Activated CD4-positive, alpha-beta T cell treated with anti-CD3 and anti-CD28 coated beads, Interleukin-2, amount 10 ng/mL, durations not matched to agents 7 days and 5 days (primary cell): Measurements from ENCODE around the gene OR56B4. TPM values are rescaled to one million over a fixed set of nuclear protein-coding genes. Genes with fewer than 3 reads are reported as not detected.
"Not testable (repeated sequence)": the region's sequence is repeated elsewhere in the genome, so short reads cannot be mapped to it uniquely, and the experiment has no call there.

ENCODE experiments used
- CTCF ChIA-PET: fragments of 350-600 bp; sonication (Branson Sonifier 250); formaldehyde crosslinking; loops from one replicate; lab custom pipeline; 2021; ENCODE audit warnings: antibody characterized with exemption; lab: Charles Lee
- POLR2A ChIA-PET: fragments of 350-600 bp; sonication (Branson Sonifier 250); formaldehyde crosslinking; loops from one replicate; lab custom pipeline; 2021; ENCODE audit warnings: antibody characterized with exemption; lab: Charles Lee
- DNase-seq: peaks from one replicate; pipeline ENCODE4 v3.0.0-alpha.2; 2020
- H3K27ac Mint-ChIP-seq: one replicate; pipeline ENCODE4 v1.8.0; 2021; ENCODE audit warnings: mild to moderate bottlenecking, moderate library complexity, mixed read lengths
- H3K27me3 Mint-ChIP-seq: one replicate; pipeline ENCODE4 v1.8.0; 2021; ENCODE audit warnings: mixed read lengths
- H3K36me3 Mint-ChIP-seq: one replicate; pipeline ENCODE4 v1.8.0; 2021; ENCODE audit warnings: low read depth, mixed read lengths
- H3K4me1 Mint-ChIP-seq: one replicate; pipeline ENCODE4 v1.8.0; 2021; ENCODE audit warnings: mixed read lengths
- H3K4me3 Mint-ChIP-seq: one replicate; pipeline ENCODE4 v1.8.0; 2021; ENCODE audit warnings: mild to moderate bottlenecking, moderate library complexity, mixed read lengths
- H3K9me3 Mint-ChIP-seq: one replicate; pipeline ENCODE4 v1.8.0; 2021; ENCODE audit warnings: mixed read lengths
- total RNA-seq, 2 experiments: library from RNA; stranded (reverse); gene quantifications; one replicate each; pipeline ENCODE4 v1.2.3, GENCODE V29; 2021

OR56B4 gene
- total RNA-seq, 2 experiments from 2014 or later = not detected

- Mint-ChIP-seq H3K27ac (no peak overlapping the region), H3K9me3 (no peaks in the 10 kb centered on the region), H3K36me3 (no peaks in the 10 kb centered on the region), H3K4me3 (no peak overlapping the region), H3K4me1 (no peaks in the 10 kb centered on the region), H3K27me3 (peaks cover 10% of the 10 kb centered on the region)
- CTCF ChIA-PET = no interaction called here
- no peak for DNase-seq
- POLR2A ChIA-PET = no interaction called here
Observed at GRCh38 chr11:6110011-6110410, 2.5 kb downstream of the OR56B4 start.

DNA sequence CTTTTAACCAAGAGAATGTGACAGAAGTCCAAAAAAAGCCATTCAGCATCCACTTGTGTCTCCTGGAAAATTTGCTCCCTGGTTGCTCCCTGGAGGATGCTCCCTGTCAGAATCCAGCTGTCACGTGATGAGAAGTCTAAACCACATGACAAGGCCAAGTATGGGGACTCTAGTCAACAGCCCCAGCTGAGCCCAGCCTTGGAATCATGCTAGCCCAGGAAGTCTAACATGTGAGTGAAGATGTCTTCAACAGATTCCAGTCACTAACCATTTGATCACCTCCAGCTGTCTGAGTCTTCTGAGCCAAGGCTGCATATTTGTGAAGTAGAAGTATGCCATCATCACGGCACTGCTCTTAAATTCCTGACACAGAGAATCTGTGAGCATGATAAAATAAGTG is 4.2 kb downstream of the OR56B4 start:
- CTCF ChIA-PET = no interaction called here
- Mint-ChIP-seq H3K9me3 (no peaks in the 10 kb centered on the region), H3K36me3 (no peaks in the 10 kb centered on the region), H3K4me3 (no peak overlapping the region), H3K27me3 (peaks cover 10% of the 10 kb centered on the region), H3K4me1 (no peaks in the 10 kb centered on the region), H3K27ac (no peak overlapping the region)
- POLR2A ChIA-PET = no interaction called here
- no peak for DNase-seq

DNA sequence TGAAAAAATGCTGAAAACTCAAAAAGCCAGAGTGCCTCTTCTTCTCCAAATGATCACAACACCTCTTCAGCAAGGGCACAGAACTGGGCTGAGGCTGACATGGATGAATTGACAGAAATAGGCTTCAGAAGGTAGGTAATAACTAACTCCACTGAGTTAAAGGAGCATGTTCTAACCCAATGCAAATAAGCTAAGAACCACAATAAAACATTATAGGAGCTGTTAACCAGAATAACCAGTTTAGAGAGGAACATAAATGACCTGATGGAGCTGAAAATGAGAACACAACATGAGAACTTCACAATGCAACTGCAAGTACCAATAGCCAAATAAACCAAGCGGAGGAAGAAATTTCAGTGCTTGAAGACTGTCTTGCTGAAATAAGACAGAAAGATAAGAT is 9.2 kb downstream of the OR56B4 start:
- H3K4me3 Mint-ChIP-seq = no peak overlapping the region
- CTCF ChIA-PET = interaction anchor here (0.7 kb wide), 1 partner anchor 904 kb away, joined by 3 read pairs; no protein-coding TSS in a partner anchor
- H3K36me3 Mint-ChIP-seq = no peaks in the 10 kb centered on the region
- H3K27me3 Mint-ChIP-seq = peaks cover 7% of the 10 kb centered on the region
- no peak overlapping the region for H3K27ac Mint-ChIP-seq
- no peaks in the 10 kb centered on the region for H3K4me1 Mint-ChIP-seq
- POLR2A ChIA-PET = no interaction called here
- peaks cover 3% of the 10 kb centered on the region for H3K9me3 Mint-ChIP-seq
- no peak for DNase-seq

DNA sequence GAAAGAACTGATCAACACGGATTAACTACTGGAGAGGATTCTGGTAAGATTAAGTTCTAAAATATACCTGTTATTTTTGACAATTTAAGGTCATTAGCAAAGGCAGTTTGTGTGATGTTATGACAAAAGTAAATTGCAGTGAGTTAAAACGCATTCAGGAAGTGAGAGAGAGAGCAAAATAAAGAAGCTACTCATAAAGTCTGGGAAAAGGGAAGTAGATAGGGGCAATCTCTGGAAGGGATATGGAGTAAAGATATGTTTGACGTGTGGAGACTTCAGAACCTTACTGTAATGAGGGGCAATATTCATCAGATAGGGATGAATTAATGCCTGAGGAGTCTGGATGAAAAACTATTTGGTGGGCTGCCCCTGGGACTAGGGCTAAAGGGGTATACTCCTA is 16.8 kb downstream of the OR56B4 start:
- Mint-ChIP-seq H3K9me3 (no peaks in the 10 kb centered on the region), H3K27me3 (peaks cover 1% of the 10 kb centered on the region), H3K27ac (no peak overlapping the region), H3K4me3 (no peak overlapping the region), H3K36me3 (no peaks in the 10 kb centered on the region), H3K4me1 (no peaks in the 10 kb centered on the region)
- ChIA-PET POLR2A (no interaction called here), CTCF (no interaction called here)
- no peak for DNase-seq

- Mint-ChIP-seq H3K9me3 (no peaks in the 10 kb centered on the region), H3K27me3 (peaks cover 1% of the 10 kb centered on the region), H3K4me1 (no peaks in the 10 kb centered on the region), H3K36me3 (no peaks in the 10 kb centered on the region), H3K27ac (no peak overlapping the region), H3K4me3 (no peak overlapping the region)
- DNase-seq = no peak
- ChIA-PET POLR2A (no interaction called here), CTCF (no interaction called here)
Observed at GRCh38 chr11:6127881-6128280, 20.4 kb downstream of the OR56B4 start.

GRCh38 chr11:6129011-6129410 is 21.5 kb downstream of the OR56B4 start:
- Mint-ChIP-seq H3K4me3 (no peak overlapping the region), H3K9me3 (no peaks in the 10 kb centered on the region), H3K4me1 (no peaks in the 10 kb centered on the region), H3K36me3 (no peaks in the 10 kb centered on the region), H3K27ac (no peak overlapping the region), H3K27me3 (peaks cover 1% of the 10 kb centered on the region)
- CTCF ChIA-PET = no interaction called here
- POLR2A ChIA-PET = no interaction called here
- no peak for DNase-seq

DNA sequence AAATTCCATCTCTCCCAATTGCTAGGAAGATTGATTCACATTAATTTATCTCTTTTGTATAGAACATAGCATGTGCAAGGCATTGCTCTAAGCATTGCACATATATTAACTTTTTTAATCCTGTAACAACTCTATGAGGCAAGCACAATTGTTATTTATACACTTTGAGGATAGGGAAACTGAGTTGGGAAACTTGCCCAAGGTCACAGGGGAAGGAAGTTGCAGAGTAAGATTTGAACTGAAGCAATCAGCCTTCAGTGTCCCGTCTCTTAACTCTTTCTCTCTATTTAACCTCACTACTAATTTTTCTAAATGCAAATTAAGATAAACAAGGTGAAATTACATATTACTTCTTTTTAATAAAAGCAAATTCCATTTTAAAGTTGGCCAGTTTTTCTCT is 22.2 kb downstream of the OR56B4 start:
- CTCF ChIA-PET = no interaction called here
- Mint-ChIP-seq H3K27ac (no peak overlapping the region), H3K4me3 (no peak overlapping the region), H3K36me3 (no peaks in the 10 kb centered on the region), H3K4me1 (no peaks in the 10 kb centered on the region), H3K27me3 (peaks cover 4% of the 10 kb centered on the region), H3K9me3 (no peaks in the 10 kb centered on the region)
- POLR2A ChIA-PET = no interaction called here
- DNase-seq = no peak

- Mint-ChIP-seq H3K4me1 (no peaks in the 10 kb centered on the region), H3K27me3 (peaks cover 7% of the 10 kb centered on the region), H3K36me3 (no peaks in the 10 kb centered on the region), H3K27ac (no peak overlapping the region), H3K4me3 (no peak overlapping the region), H3K9me3 (no peaks in the 10 kb centered on the region)
- DNase-seq = no peak
- ChIA-PET CTCF (interaction anchor here (0.8 kb wide), 1 partner anchor 20 kb away, joined by 3 read pairs; no protein-coding TSS in a partner anchor), POLR2A (no interaction called here)
Observed at GRCh38 chr11:6132431-6132830, 24.9 kb downstream of the OR56B4 start.

- CTCF ChIA-PET = interaction anchor here (1.0 kb wide), 1 partner anchor 218 kb away, joined by 3 read pairs; no protein-coding TSS in a partner anchor
- H3K9me3 Mint-ChIP-seq = not testable (repeated sequence)
Observed at GRCh38 chr11:6135936-6136335, 28.5 kb downstream of the OR56B4 start.

GRCh38 chr11:6142936-6143335 is 35.5 kb downstream of the OR56B4 start:
- no peaks in the 10 kb centered on the region for H3K9me3 Mint-ChIP-seq
- H3K4me3 Mint-ChIP-seq = no peak overlapping the region
- POLR2A ChIA-PET = no interaction called here
- H3K4me1 Mint-ChIP-seq = no peaks in the 10 kb centered on the region
- H3K36me3 Mint-ChIP-seq = no peaks in the 10 kb centered on the region
- CTCF ChIA-PET = no interaction called here
- DNase-seq = no peak
- H3K27ac Mint-ChIP-seq = no peak overlapping the region
- peaks cover 18% of the 10 kb centered on the region for H3K27me3 Mint-ChIP-seq

More at GRCh38 chr11:6135936-6136335, 28.5 kb downstream of the OR56B4 start:
- DNase-seq, H3K4me3 Mint-ChIP-seq, H3K27ac Mint-ChIP-seq, H3K4me1 Mint-ChIP-seq, H3K36me3 Mint-ChIP-seq, POLR2A ChIA-PET: not testable (repeated sequence)
- H3K27me3 Mint-ChIP-seq = peaks cover 21% of the 10 kb centered on the region

DNA sequence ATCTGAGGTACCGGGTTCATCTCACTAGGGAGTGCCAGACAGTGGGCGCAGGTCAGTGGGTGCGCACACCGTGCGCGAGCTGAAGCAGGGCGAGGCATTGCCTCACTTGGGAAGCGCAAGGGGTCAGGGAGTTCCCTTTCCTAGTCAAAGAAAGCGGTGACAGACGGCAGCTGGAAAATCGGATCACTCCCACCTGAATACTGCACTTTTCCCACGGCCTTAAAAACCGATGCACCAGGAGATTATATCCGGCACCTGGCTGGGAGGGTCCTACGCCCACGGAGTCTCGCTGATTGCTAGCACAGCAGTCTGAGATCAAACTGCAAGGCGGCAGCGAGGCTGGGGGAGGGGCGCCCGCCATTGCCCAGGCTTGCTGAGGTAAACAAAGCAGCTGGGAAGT is 36.3 kb downstream of the OR56B4 start:
- peaks cover 12% of the 10 kb centered on the region for H3K27me3 Mint-ChIP-seq
- H3K36me3 Mint-ChIP-seq, DNase-seq, H3K4me3 Mint-ChIP-seq, H3K27ac Mint-ChIP-seq, H3K9me3 Mint-ChIP-seq, POLR2A ChIA-PET, CTCF ChIA-PET, H3K4me1 Mint-ChIP-seq: not testable (repeated sequence)

- no peaks in the 10 kb centered on the region for H3K4me1 Mint-ChIP-seq
- CTCF ChIA-PET = interaction anchor here (1.2 kb wide), 1 partner anchor 122 kb away, joined by 3 read pairs; no protein-coding TSS in a partner anchor
- H3K4me3 Mint-ChIP-seq = no peak overlapping the region
- no peak for DNase-seq
- no peak overlapping the region for H3K27ac Mint-ChIP-seq
- H3K9me3 Mint-ChIP-seq = no peaks in the 10 kb centered on the region
- POLR2A ChIA-PET = no interaction called here
- H3K36me3 Mint-ChIP-seq = no peaks in the 10 kb centered on the region
- H3K27me3 Mint-ChIP-seq = no peaks in the 10 kb centered on the region
Observed at GRCh38 chr11:6151117-6151516, 43.6 kb downstream of the OR56B4 start.

- H3K27ac Mint-ChIP-seq = no peak overlapping the region
- no peak for DNase-seq
- CTCF ChIA-PET = interaction anchor here (0.8 kb wide), 1 partner anchor 19 kb away, joined by 3 read pairs; no protein-coding TSS in a partner anchor
- no peaks in the 10 kb centered on the region for H3K36me3 Mint-ChIP-seq
- POLR2A ChIA-PET = no interaction called here
- no peaks in the 10 kb centered on the region for H3K9me3 Mint-ChIP-seq
- no peaks in the 10 kb centered on the region for H3K27me3 Mint-ChIP-seq
- H3K4me3 Mint-ChIP-seq = no peak overlapping the region
- no peaks in the 10 kb centered on the region for H3K4me1 Mint-ChIP-seq
Observed at GRCh38 chr11:6152126-6152525, 44.6 kb downstream of the OR56B4 start.

- Mint-ChIP-seq H3K36me3 (no peaks in the 10 kb centered on the region), H3K4me3 (no peak overlapping the region), H3K27me3 (peaks cover 2% of the 10 kb centered on the region), H3K9me3 (no peaks in the 10 kb centered on the region), H3K27ac (no peak overlapping the region), H3K4me1 (no peaks in the 10 kb centered on the region)
- no peak for DNase-seq
- ChIA-PET POLR2A (no interaction called here), CTCF (no interaction called here)
Observed at GRCh38 chr11:6156628-6157359, 49.3 kb downstream of the OR56B4 start.
